Germinal center (tissue), 1 donor: Measurements from ENCODE around the gene CDH8.
"Not testable (repeated sequence)": the region's sequence is repeated elsewhere in the genome, so short reads cannot be mapped to it uniquely, and the experiment has no call there.

Source experiments
- DNase-seq: peaks from one replicate; pipeline ENCODE4 v3.0.0; 2012; ENCODE audit warnings: mixed read lengths, low spot score

CDH8 gene

GRCh38 chr16:61934601-61935000 lies 101.6 kb downstream of the CDH8 start:
- DNase-seq, result no peak

GRCh38 chr16:61929776-61930175 lies 106.5 kb downstream of the CDH8 start:
- no peak for DNase-seq

DNA sequence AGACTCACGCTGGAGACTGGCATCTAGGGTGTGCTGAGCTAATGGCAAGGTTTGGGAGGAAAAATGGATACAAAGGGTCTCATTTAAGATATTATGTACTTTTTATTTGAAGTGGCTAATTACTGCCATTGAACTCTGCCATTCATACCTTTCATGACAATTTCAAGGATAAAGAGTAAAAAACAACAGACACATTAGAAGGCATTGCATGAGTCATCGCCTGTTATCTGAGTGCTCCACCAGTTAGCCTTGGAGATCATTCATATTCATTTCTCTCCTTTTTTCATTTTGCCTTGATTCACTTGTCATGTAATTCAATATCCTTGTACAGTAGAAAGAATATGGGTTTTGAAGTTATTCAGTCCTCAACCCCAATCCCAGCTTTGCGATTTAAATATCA lies 109.5 kb downstream of the CDH8 start:
- no peak for DNase-seq

DNA sequence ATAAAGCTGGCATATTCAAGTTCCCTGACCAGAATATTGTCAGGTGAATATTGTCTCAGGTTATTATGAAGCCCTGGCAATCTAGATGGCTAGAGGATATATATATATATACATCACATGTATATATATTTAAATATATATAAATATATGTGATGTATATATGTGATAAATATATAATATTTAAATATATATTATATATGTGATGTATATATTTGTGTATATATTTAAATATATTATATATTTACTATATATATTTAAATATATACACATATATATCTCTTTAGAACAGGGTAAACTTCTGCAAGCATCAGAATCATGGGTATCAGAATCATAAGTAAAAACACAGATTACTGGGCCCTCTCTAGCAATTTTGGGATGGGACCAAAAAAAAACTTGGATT lies 112.6 kb downstream of the CDH8 start:
- no peak for DNase-seq

- DNase-seq, result no peak
These were observed 114.9 kb downstream of the CDH8 start for GRCh38 chr16:61921373-61921772.

DNA sequence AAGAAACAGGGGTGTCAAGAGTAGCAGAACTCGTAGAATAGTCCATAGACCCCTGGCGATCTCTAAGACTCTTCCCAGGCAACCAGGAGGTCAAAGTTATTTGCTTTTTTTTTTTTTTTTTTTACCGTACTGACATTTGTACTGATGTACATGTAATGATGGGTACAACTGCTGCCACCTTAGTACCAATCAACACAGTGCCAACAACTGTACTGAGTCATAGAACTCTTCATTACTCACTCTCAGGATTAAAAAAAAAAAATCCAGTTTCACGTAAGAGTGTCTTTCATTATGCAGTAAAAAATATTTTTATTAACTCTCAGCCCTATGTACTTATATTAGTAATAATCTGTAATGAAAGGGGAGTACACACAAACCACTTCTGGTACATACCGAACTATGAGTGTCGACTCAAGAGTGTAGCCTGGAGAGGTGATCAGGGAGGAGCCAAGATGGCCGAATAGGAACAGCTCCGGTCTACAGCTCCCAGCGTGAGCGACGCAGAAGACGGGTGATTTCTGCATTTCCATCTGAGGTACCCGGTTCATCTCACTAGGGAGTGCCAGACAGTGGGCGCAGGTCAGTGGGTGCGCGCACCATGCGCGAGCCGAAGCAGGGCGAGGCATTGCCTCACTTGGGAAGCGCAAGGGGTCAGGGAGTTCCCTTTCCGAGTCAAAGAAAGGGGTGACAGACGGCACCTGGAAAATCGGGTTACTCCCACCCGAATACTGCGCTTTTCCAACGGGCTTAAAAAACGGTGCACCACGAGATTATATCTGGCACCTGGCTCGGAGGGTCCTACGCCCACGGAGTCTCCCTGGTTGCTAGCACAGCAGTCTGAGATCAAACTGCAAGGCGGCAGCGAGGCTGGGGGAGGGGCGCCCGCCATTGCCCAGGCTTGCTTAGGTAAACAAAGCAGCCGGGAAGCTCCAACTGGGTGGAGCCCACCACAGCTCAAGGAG lies 118.1 kb downstream of the CDH8 start:
- DNase-seq, result not testable (repeated sequence)

GRCh38 chr16:61915569-61915968 lies 120.7 kb downstream of the CDH8 start:
- DNase-seq, result no peak

- no peak for DNase-seq
These were observed 127.2 kb downstream of the CDH8 start for GRCh38 chr16:61909074-61909473.

DNA sequence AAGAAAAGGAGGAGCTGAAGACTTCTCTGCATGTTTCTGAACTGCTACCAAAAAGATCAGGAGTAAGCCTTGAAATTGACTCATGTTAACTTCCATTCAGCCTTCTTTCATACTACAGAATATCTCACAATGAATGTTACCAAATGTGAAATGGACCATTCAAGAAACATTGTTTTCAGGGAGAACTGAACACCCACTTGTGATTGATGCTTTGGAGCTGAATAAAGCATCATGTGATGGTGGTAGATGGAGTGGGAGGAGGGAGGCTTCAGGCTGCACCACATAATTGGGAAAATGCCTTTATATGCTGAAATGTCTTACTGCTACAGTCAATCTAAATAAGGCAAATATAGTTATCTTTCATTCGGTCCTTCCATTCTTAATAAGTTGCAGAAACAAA lies 127.8 kb downstream of the CDH8 start:
- no peak for DNase-seq

- DNase-seq, result no peak
These were observed 134.5 kb downstream of the CDH8 start for GRCh38 chr16:61901689-61902088.

DNA sequence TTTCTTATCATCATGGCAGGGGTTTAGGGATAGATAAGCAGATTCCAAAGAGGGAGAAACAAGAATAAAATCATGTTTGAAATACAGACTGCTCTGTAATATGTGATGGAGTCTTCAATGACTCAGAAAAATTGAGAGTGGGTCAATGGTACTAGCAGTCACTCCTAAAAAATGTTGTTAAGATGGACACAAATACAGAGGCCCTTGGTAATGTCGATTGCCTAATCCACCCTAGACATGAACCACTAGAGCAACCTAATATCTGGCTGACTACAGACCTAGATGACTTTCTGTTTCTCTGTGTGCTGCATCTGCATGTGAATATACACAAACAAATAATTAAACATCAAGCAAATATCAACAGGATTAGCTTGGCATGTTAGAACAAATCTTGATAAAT lies 135.8 kb downstream of the CDH8 start:
- no peak for DNase-seq

GRCh38 chr16:61897657-61898056 lies 138.6 kb downstream of the CDH8 start:
- no peak for DNase-seq

DNA sequence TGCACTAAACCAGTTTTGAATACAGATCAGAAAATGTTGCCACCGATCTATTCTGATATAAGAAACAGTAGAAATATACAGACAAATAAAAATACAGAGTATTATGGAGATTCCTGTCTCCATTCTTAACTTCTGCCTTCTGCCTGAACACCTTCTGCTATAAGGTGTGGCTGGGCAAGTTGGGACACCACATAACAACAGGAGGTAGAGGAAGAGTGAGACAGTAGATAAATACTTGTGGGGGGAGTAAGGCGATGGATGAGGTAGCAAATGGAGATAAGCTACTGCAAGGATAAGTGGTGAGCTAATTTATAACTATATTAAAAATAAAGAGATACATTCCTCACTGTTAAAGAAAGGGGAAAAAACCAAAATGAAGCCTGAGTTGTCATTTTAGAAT lies 143.7 kb downstream of the CDH8 start:
- no peak for DNase-seq

DNA sequence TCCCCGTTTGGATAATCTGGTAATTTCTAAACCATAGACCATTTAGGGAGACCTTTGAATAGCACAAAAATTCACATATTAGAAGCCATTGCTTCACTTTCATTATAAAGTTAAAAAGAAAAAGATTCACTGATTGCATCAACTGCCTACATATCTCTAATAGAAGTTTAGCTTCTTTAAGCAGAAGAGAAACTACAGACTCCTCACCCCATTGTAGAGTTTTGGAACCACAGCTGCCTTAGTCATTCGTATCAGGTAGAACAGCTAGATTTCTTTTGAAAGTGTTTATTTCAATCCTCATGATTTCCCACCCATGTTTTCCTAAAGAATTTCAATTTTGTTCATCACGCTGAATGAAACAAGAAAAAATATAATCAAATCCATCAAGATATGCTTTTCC lies 144.8 kb downstream of the CDH8 start:
- DNase-seq, result no peak

DNA sequence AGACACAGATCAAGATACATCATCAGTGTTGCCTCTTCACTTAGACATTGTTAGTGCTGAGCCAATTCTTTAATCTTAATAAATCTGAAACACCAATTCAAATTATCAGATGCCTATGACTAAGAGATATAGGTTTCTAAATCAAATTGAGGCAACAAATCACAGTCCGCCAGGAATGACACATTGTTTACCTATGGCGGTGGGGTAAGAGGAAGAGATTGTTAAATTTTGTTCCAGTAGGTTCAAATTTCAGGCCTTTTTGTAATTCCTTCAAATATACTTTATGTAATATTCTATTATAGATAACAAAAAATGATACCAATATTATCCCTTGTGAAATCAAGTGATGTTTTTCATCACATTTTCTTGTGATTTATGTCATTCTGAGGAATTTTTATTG lies 145.9 kb downstream of the CDH8 start:
- no peak for DNase-seq

DNA sequence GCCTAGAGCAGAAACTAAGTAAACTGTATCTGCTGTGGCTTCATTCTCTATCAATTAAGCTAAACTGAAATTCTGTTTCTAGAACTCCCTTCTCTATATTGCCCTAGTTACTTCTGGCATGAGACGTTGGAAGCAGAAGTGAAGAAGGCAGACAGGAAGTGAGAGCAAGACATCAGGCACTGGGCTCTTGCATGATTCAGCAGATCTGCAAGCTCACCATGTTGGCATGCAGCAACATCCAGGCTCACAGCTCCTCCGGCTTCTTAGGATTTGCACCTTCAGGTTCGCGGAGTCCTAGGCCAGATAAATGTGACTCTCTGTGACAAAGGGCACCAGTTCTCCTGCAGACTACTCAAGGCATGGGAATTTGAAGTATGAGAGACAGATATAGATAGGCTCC lies 148.3 kb downstream of the CDH8 start:
- DNase-seq, result no peak

- DNase-seq, result no peak
These were observed 150.9 kb downstream of the CDH8 start for GRCh38 chr16:61885343-61885742.

DNA sequence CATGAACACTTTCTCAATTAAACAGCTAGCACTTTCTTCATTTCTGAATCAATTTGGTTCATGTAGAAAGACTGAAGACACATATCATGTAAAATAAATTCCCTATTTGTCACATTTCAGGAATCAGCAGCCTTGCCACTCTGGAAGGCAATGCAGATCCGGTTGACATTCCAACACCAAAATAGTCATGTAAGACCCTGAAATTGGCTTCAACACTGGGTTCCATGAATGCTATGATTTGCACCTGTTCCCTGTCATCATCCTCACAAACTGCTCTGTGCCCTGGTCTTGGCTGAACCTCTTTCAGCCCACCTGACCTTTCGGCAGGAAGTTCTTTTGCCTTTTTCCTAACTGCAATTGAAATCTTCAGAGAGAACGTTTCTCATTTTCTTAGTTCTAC lies 156.9 kb downstream of the CDH8 start:
- DNase-seq, result no peak

DNA sequence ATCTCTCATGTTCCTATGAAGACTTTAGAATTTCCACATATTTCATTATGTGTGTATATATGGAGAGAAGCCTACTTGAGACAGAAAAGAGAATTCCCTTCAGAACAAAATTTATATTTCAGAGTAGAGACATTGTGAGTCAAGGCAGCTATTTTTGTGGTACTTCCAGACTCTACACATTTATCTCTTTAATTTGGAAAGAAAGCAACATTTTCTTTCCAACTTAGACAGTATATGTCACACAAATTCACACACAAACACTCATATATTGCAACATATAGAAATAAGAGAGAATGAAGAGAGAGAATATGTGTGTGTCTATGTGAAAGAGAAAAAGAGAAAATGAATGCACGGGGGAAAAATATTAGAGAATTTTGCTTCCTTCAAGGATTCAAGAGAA lies 158.8 kb downstream of the CDH8 start:
- DNase-seq, result no peak

GRCh38 chr16:61872778-61873119 lies 163.5 kb downstream of the CDH8 start:
- DNase-seq, result no peak

DNA sequence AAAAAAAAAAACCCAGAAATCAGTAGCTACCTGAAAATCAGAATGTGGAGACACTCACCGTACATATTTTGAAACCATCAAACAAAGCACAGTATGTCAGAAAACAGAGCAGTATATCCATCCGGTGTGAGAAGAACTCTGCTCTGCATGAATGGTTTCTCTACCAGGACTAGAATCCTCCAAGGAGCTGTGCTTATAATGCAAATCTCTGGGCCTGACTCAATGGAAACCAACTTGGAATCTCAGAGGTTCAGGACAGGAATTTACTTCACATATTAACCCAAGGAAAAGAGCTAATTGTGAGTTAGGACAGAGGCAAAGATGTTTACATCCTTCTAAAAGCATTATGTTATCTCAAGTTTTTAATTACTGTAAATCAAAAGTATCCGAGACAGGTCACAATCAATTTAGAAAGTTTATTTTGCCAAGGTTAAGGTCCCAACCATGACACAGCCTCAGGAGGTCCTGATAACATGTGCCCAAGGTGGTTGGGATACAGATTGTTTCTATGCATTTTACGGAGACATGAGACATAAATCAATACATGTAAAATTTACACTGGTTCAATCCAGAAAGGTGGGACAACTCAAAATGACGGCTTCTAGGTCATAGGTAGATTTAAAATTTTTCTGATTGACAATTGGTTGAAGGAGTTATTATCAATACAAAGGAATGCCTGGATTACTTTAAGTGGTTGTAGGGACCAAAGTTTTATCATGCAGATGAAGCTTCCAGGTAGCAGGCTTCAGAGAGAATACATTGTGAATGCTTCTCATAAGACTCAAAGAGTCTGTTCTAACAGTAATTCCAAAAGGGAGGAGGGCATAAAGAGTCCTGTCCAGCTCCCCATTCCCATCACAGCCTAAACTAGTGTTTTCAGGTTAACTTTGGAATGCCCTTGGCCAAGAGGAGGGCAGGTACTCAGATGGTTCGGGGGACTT lies 164.1 kb downstream of the CDH8 start:
- no peak for DNase-seq

GRCh38 chr16:61862221-61863155 lies 173.8 kb downstream of the CDH8 start:
- no peak for DNase-seq
